GM18520 (cell line): ENCODE results near the gene KIF19.

Experiments
- ATAC-seq: cut with Tn5 transposase; IDR thresholded peaks from one replicate; pipeline ENCODE4 v1.9.1; 2021; ENCODE audit not compliant: unreplicated experiment

The KIF19 gene

GRCh38 chr17:74303305-74303704 lies 22.7 kb upstream of the KIF19 start:
- no peak for ATAC-seq

- ATAC-seq, result no peak
These were observed 21.8 kb upstream of the KIF19 start for GRCh38 chr17:74304184-74304583.

- ATAC-seq, result no peak
These were observed 20.0 kb upstream of the KIF19 start for GRCh38 chr17:74305865-74306654.

GRCh38 chr17:74307984-74308773 lies 17.8 kb upstream of the KIF19 start:
- no peak for ATAC-seq

GRCh38 chr17:74309902-74310301 lies 16.1 kb upstream of the KIF19 start:
- no peak for ATAC-seq

- ATAC-seq, result no peak
These were observed 11.1 kb upstream of the KIF19 start for GRCh38 chr17:74314877-74315276.

- no peak for ATAC-seq
These were observed 9.8 kb upstream of the KIF19 start for GRCh38 chr17:74316220-74316619.

- no peak for ATAC-seq
These were observed 9.0 kb upstream of the KIF19 start for GRCh38 chr17:74317071-74317470.

- ATAC-seq, result no peak
These were observed 7.6 kb upstream of the KIF19 start for GRCh38 chr17:74318391-74318790.

- ATAC-seq, result no peak
These were observed 1.5 kb upstream of the KIF19 start for GRCh38 chr17:74324521-74324920.

- no peak for ATAC-seq
These were observed 667 bp upstream of the KIF19 start for GRCh38 chr17:74325376-74325742.

GRCh38 chr17:74326506-74326905 lies 480 bp downstream of the KIF19 start:
- ATAC-seq, result no peak

GRCh38 chr17:74328487-74328886 lies 2.5 kb downstream of the KIF19 start:
- no peak for ATAC-seq

- ATAC-seq, result no peak
These were observed 3.4 kb downstream of the KIF19 start for GRCh38 chr17:74329378-74329777.

GRCh38 chr17:74330446-74330845 lies 4.4 kb downstream of the KIF19 start:
- no peak for ATAC-seq

- ATAC-seq, result no peak
These were observed 6.1 kb downstream of the KIF19 start for GRCh38 chr17:74332017-74332650.

GRCh38 chr17:74332763-74333283 lies 6.8 kb downstream of the KIF19 start:
- no peak for ATAC-seq

GRCh38 chr17:74334393-74335039 lies 8.5 kb downstream of the KIF19 start:
- no peak for ATAC-seq

- no peak for ATAC-seq
These were observed 9.6 kb downstream of the KIF19 start for GRCh38 chr17:74335529-74336062.

GRCh38 chr17:74336307-74336706 lies 10.3 kb downstream of the KIF19 start:
- no peak for ATAC-seq
